NCI-H345 treated with DMSO at 0.1 percent for 48 hours (cell line): Measurements from ENCODE around the gene NT5M.
"Not testable (repeated sequence)": the region's sequence is repeated elsewhere in the genome, so short reads cannot be mapped to it uniquely, and the experiment has no call there.

Experiments used
- DNase-seq: peaks from one replicate; lab custom pipeline; 2025; ENCODE audit not compliant: unreplicated experiment; lab: John Stamatoyannopoulos, UW

NT5M gene

GRCh38 chr17:17303010-17303846 lies at the start of gene NT5M:
TSS of gene NT5M (plus strand) at chr17:17303373. CDS start at chr17:17303551, 178 bp downstream.
- DNase-seq: peak; percentile 38

GRCh38 chr17:17253406-17253805 lies 49.8 kb upstream of the NT5M start:
- no peak for DNase-seq

- DNase-seq: no peak
These were observed 49.1 kb upstream of the NT5M start for GRCh38 chr17:17254036-17254435.

- not testable (repeated sequence) for DNase-seq
These were observed 47.5 kb upstream of the NT5M start for GRCh38 chr17:17255689-17256088.

GRCh38 chr17:17256316-17256715 lies 46.9 kb upstream of the NT5M start:
- no peak for DNase-seq

GRCh38 chr17:17258011-17258410 lies 45.2 kb upstream of the NT5M start:
- DNase-seq: no peak

- no peak for DNase-seq
These were observed 44.2 kb upstream of the NT5M start for GRCh38 chr17:17258998-17259397.

- DNase-seq: no peak
These were observed 38.7 kb upstream of the NT5M start for GRCh38 chr17:17264430-17264829.

GRCh38 chr17:17269926-17270773 lies 33.0 kb upstream of the NT5M start:
- DNase-seq: no peak

GRCh38 chr17:17275971-17276370 lies 27.2 kb upstream of the NT5M start:
- no peak for DNase-seq

- DNase-seq: not testable (repeated sequence)
These were observed 25.7 kb upstream of the NT5M start for GRCh38 chr17:17277431-17277830.

- DNase-seq: no peak
These were observed 23.9 kb upstream of the NT5M start for GRCh38 chr17:17279316-17279715.

- DNase-seq: peak; percentile 82
These were observed 22.3 kb upstream of the NT5M start, which contains the start of gene COPS3 for GRCh38 chr17:17280613-17281549. TSS of gene COPS3 (minus strand) at chr17:17281246. CDS start at chr17:17281186, 60 bp downstream.

- DNase-seq: no peak
These were observed 17.2 kb upstream of the NT5M start for GRCh38 chr17:17285951-17286350.

- DNase-seq: no peak
These were observed 14.1 kb upstream of the NT5M start for GRCh38 chr17:17289086-17289485.

- no peak for DNase-seq
These were observed 13.5 kb upstream of the NT5M start for GRCh38 chr17:17289701-17290100.

GRCh38 chr17:17295141-17295540 lies 8.0 kb upstream of the NT5M start:
- DNase-seq: no peak

GRCh38 chr17:17297217-17297616 lies 6.0 kb upstream of the NT5M start:
- no peak for DNase-seq

- DNase-seq: no peak
These were observed 5.1 kb upstream of the NT5M start for GRCh38 chr17:17298108-17298507.

- DNase-seq: no peak
These were observed 2.3 kb upstream of the NT5M start for GRCh38 chr17:17300624-17301568.
